GM19467 (cell line): ENCODE measurements around the gene PRMT3.
A peak's percentile ranks its signal among the peaks of the same experiment; 100 is the strongest.
"Not testable (repeated sequence)": the region's sequence is repeated elsewhere in the genome, so short reads cannot be mapped to it uniquely, and the experiment has no call there.

Experiments
- ATAC-seq: cut with Tn5 transposase; IDR thresholded peaks from one replicate; pipeline ENCODE4 v1.9.1; 2021; ENCODE audit warnings: mild to moderate bottlenecking, moderate library complexity; ENCODE audit not compliant: unreplicated experiment

Gene PRMT3

GRCh38 chr11:20387261-20388095, at the start of gene PRMT3:
PRMT3 (plus strand) TSS chr11:20387716; CDS start chr11:20387747, 31 bp downstream.
- ATAC-seq = peak; percentile 77

GRCh38 chr11:20342347-20343141, 45.0 kb upstream of the PRMT3 start:
- no peak for ATAC-seq

GRCh38 chr11:20351136-20351535, 36.4 kb upstream of the PRMT3 start:
- no peak for ATAC-seq

GRCh38 chr11:20351751-20352262, 35.7 kb upstream of the PRMT3 start:
- ATAC-seq = no peak

GRCh38 chr11:20353829-20354434, 33.6 kb upstream of the PRMT3 start:
- no peak for ATAC-seq

- peak; percentile 87 for ATAC-seq
These were observed 32.0 kb upstream of the PRMT3 start for GRCh38 chr11:20355221-20356219.

- ATAC-seq = no peak
These were observed 30.4 kb upstream of the PRMT3 start for GRCh38 chr11:20357150-20357549.

- no peak for ATAC-seq
These were observed 26.9 kb upstream of the PRMT3 start for GRCh38 chr11:20360650-20361049.

GRCh38 chr11:20362481-20362880, 25.0 kb upstream of the PRMT3 start:
- ATAC-seq = no peak

GRCh38 chr11:20363149-20363499, 24.4 kb upstream of the PRMT3 start:
- ATAC-seq = no peak

- ATAC-seq = peak; percentile 97
These were observed 23.8 kb upstream of the PRMT3 start, which contains the start of gene HTATIP2 for GRCh38 chr11:20363500-20364340. HTATIP2 (plus strand) TSS chr11:20363714; CDS start chr11:20364238, 524 bp downstream.

- no peak for ATAC-seq
These were observed 23.1 kb upstream of the PRMT3 start for GRCh38 chr11:20364341-20364792.

GRCh38 chr11:20365465-20365864, 22.1 kb upstream of the PRMT3 start:
- not testable (repeated sequence) for ATAC-seq

GRCh38 chr11:20367313-20367948, 20.1 kb upstream of the PRMT3 start:
- no peak for ATAC-seq

- ATAC-seq = no peak
These were observed 19.1 kb upstream of the PRMT3 start for GRCh38 chr11:20368438-20368837.

- ATAC-seq = no peak
These were observed 17.7 kb upstream of the PRMT3 start for GRCh38 chr11:20369826-20370225.

GRCh38 chr11:20372081-20372626, 15.4 kb upstream of the PRMT3 start:
- ATAC-seq = no peak

- ATAC-seq = no peak
These were observed 14.4 kb upstream of the PRMT3 start for GRCh38 chr11:20373147-20373546.
